HCT116 (cell line): ENCODE measurements around the gene PLCH2. TPM values are rescaled to one million over a fixed set of nuclear protein-coding genes. Genes with fewer than 3 reads are reported as not detected.
A peak's percentile ranks its signal among the peaks of the same experiment; 100 is the strongest.

Source experiments
- ATAC-seq: fragments of 200-7000 bp; cut with Tn5 transposase; 2 replicates; pipeline ENCODE4 v1.9.1; 2020; ENCODE audit warnings: mild to moderate bottlenecking, moderate library complexity
- BruUV-seq: library from RNA; stranded (reverse); fragments of 400-500 nt; replicated peaks from 2 replicates; lab custom pipeline; 2021; lab: Mats Ljungman, UMichigan
- CTCF ChIA-PET: fragments of 300-600 bp; sonication (Branson Sonifier 250); formaldehyde crosslinking; loops from one replicate; lab custom pipeline; 2021; ENCODE audit warnings: antibody characterized with exemption; lab: Charles Lee
- POLR2A ChIA-PET: fragments of 300-600, 350-600 bp; sonication (Branson Sonifier 250); formaldehyde crosslinking; loops from one replicate; lab custom pipeline; 2021; ENCODE audit warnings: antibody characterized with exemption; lab: Charles Lee
- RAD21 ChIA-PET, 2 experiments: fragments of 300-600 bp; sonication (Branson Sonifier 250); formaldehyde crosslinking; loops; one replicate each; lab custom pipeline; 2023; ENCODE audit warnings: low total read pairs in 2 of 2; ENCODE audit not compliant: uncharacterized antibody in 2 of 2, unreplicated experiment in 2 of 2, low non-redundant PET in 1 of 2; lab: Charles Lee
- DNase-seq: peaks from one replicate; pipeline ENCODE4 v3.0.0-alpha.2; 2010; ENCODE audit warnings: low read depth, low spot score
- H2AFZ ChIP-seq: fragments of 200-600 bp; shearing (Covaris generic), sonication (generic); 2 replicates; pipeline ENCODE4 v1.6.1; 2017; ENCODE audit warnings: low read depth, mixed run types, mixed read lengths, antibody characterized with exemption, low read length; ENCODE audit not compliant: poor library complexity, severe bottlenecking
- H3K27ac ChIP-seq: 2 replicates; pipeline ENCODE4 v1.5.1; 2012; ENCODE audit warnings: low read depth, low read length
- H3K27me3 ChIP-seq: fragments of 200-600 bp; sonication (generic); 2 replicates; pipeline ENCODE4 v1.6.1; 2016; ENCODE audit warnings: mixed run types, low read length, mixed read lengths; ENCODE audit not compliant: insufficient read depth
- H3K36me3 ChIP-seq, 2 experiments: fragments of 200-500 bp in 1 of 2; fragments of 200-600 bp in 1 of 2; sonication (Bioruptor generic) in 1 of 2; sonication (generic) in 1 of 2; 2 replicates each; pipeline versions ENCODE4 v1.5.1 to v1.6.1; 2014 to 2016; ENCODE audit warnings: low read length in 2 of 2, inconsistent platforms in 1 of 2, mixed read lengths in 1 of 2, mixed run types in 1 of 2; ENCODE audit not compliant: insufficient read depth in 2 of 2, control insufficient read depth in 1 of 2
- H3K4me1 ChIP-seq, 2 experiments: fragments of 200-600 bp in 1 of 2; sonication (generic) in 1 of 2; 2 replicates each; pipeline versions ENCODE4 v1.5.1 to v1.6.1; 2012 to 2017; ENCODE audit warnings: low read length in 2 of 2, inconsistent platforms in 1 of 2, mild to moderate bottlenecking in 1 of 2, mixed read lengths in 1 of 2, mixed run types in 1 of 2, moderate library complexity in 1 of 2; ENCODE audit not compliant: insufficient read depth in 2 of 2, control insufficient read depth in 1 of 2
- H3K4me2 ChIP-seq: fragments of 200-600 bp; sonication (generic); 2 replicates; pipeline ENCODE4 v1.6.1; 2017; ENCODE audit warnings: mixed run types, low read length, mixed read lengths
- H3K4me3 ChIP-seq, 2 experiments: fragments of 200-600 bp in 1 of 2; sonication (generic) in 1 of 2; replicated peaks in 1 of 2; 2 replicates each; pipeline ENCODE4 v1.5.1; 2011 to 2016; ENCODE audit warnings: low read length in 2 of 2, control low read depth in 1 of 2, low read depth in 1 of 2, mild to moderate bottlenecking in 1 of 2, mixed read lengths in 1 of 2, mixed run types in 1 of 2
- H3K79me2 ChIP-seq: fragments of 200-600 bp; sonication (generic); 2 replicates; pipeline ENCODE4 v1.6.1; 2017; ENCODE audit warnings: mild to moderate bottlenecking, mixed run types, low read length, moderate library complexity, mixed read lengths; ENCODE audit not compliant: insufficient read depth
- H3K9ac ChIP-seq: fragments of 200-600 bp; sonication (generic); 2 replicates; pipeline ENCODE4 v1.6.1; 2016; ENCODE audit warnings: low read length, mixed read lengths
- H3K9me2 ChIP-seq: fragments of 200-600 bp; sonication (generic), shearing (Covaris generic); 2 replicates; pipeline ENCODE4 v1.6.1; 2017; ENCODE audit warnings: mixed run types, mild to moderate bottlenecking, moderate library complexity; ENCODE audit not compliant: insufficient read depth
- H3K9me3 ChIP-seq, 2 experiments: fragments of 200-500 bp in 1 of 2; fragments of 200-600 bp in 1 of 2; sonication (Bioruptor generic) in 1 of 2; sonication (generic) in 1 of 2; 2 replicates each; pipeline ENCODE4 v1.6.1; 2014 to 2017; ENCODE audit warnings: low read length in 2 of 2, mixed read lengths in 2 of 2, inconsistent platforms in 1 of 2, low read depth in 1 of 2, mild to moderate bottlenecking in 1 of 2, mixed run types in 1 of 2, moderate library complexity in 1 of 2; ENCODE audit not compliant: control insufficient read depth in 1 of 2, insufficient read depth in 1 of 2
- H4K20me1 ChIP-seq: fragments of 200-600 bp; sonication (generic), shearing (Covaris generic); 2 replicates; pipeline ENCODE4 v1.6.1; 2017; ENCODE audit warnings: mixed run types, mild to moderate bottlenecking, moderate library complexity; ENCODE audit not compliant: insufficient read depth
- ATF3 ChIP-seq: IDR thresholded peaks from 2 replicates; pipeline ENCODE4 v1.6.1; 2012
- CBX3 ChIP-seq: IDR thresholded peaks from 2 replicates; pipeline ENCODE4 v1.6.1; 2012; ENCODE audit warnings: low read depth
- CEBPB ChIP-seq: IDR thresholded peaks from 2 replicates; pipeline ENCODE4 v1.6.1; 2012; ENCODE audit warnings: low read depth
- CTCF ChIP-seq, 3 experiments: fragments of 200-600 bp in 1 of 3; sonication (generic) in 1 of 3; IDR thresholded peaks in 2 of 3; conservative IDR thresholded peaks in 1 of 3; 2 replicates each; pipeline ENCODE4 v1.5.1; 2012 to 2017; ENCODE audit warnings: low read depth in 2 of 3, low read length in 2 of 3, antibody characterized with exemption in 1 of 3, borderline replicate concordance in 1 of 3, control low read depth in 1 of 3, mild to moderate bottlenecking in 1 of 3, mixed read lengths in 1 of 3, mixed run types in 1 of 3, moderate library complexity in 1 of 3; ENCODE audit not compliant: insufficient read depth in 1 of 3
- EGR1 ChIP-seq: IDR thresholded peaks from 2 replicates; pipeline ENCODE4 v1.6.1; 2012; ENCODE audit warnings: low read depth
- ELF1 ChIP-seq: IDR thresholded peaks from 2 replicates; pipeline ENCODE4 v1.6.1; 2012; ENCODE audit warnings: low read depth, borderline replicate concordance
- EZH2 ChIP-seq: fragments of 200-600 bp; sonication (generic); IDR thresholded peaks from 2 replicates; pipeline ENCODE4 v1.6.1; 2017; ENCODE audit warnings: antibody characterized with exemption, mixed run types
- EZH2phosphoT487 ChIP-seq: fragments of 200-600 bp; IDR thresholded peaks from 2 replicates; pipeline ENCODE4 v1.6.1; 2018; ENCODE audit warnings: antibody characterized with exemption, borderline replicate concordance
- FOSL1 ChIP-seq: IDR thresholded peaks from 2 replicates; pipeline ENCODE4 v1.6.1; 2012; ENCODE audit warnings: low read depth
- JUND ChIP-seq: IDR thresholded peaks from 2 replicates; pipeline ENCODE4 v1.6.1; 2012
- MAX ChIP-seq: IDR thresholded peaks from 2 replicates; pipeline ENCODE4 v1.6.1; 2012
- POLR2A ChIP-seq: IDR thresholded peaks from 2 replicates; pipeline ENCODE4 v1.7.0; 2011; ENCODE audit warnings: borderline replicate concordance; ENCODE audit not compliant: insufficient read depth, insufficient read length; ENCODE audit errors: extremely low read depth
- POLR2AphosphoS5 ChIP-seq: IDR thresholded peaks from 2 replicates; pipeline ENCODE4 v1.6.1; 2011; ENCODE audit warnings: mild to moderate bottlenecking, low read depth, low read length, moderate library complexity
- RAD21 ChIP-seq: IDR thresholded peaks from 2 replicates; pipeline ENCODE4 v1.6.1; 2012; ENCODE audit warnings: low read depth, mild to moderate bottlenecking
- REST ChIP-seq: IDR thresholded peaks from 2 replicates; pipeline ENCODE4 v1.6.1; 2012; ENCODE audit warnings: low read depth
- SP1 ChIP-seq: IDR thresholded peaks from 2 replicates; pipeline ENCODE4 v1.6.1; 2012; ENCODE audit warnings: low read depth
- SRF ChIP-seq: IDR thresholded peaks from 2 replicates; pipeline ENCODE4 v1.6.1; 2012; ENCODE audit warnings: low read depth
- YY1 ChIP-seq: IDR thresholded peaks from 2 replicates; pipeline ENCODE4 v1.6.1; 2011; ENCODE audit warnings: low read length, low read depth, moderate library complexity, mild to moderate bottlenecking; ENCODE audit not compliant: insufficient replicate concordance; ENCODE audit errors: extremely low read depth
- ZFX ChIP-seq: fragments of 450-650 bp; IDR thresholded peaks from 2 replicates; pipeline ENCODE4 v1.6.1; 2017
- ZNF274 ChIP-seq: fragments of 200-500 bp; sonication (Bioruptor generic); IDR thresholded peaks from 2 replicates; pipeline ENCODE4 v1.6.1; 2014; ENCODE audit warnings: mild to moderate bottlenecking, low read depth, low read length, inconsistent platforms
- intact Hi-C: fragments of 100-400 bp; cut with micrococcal nuclease; formaldehyde crosslinking; loops from 2 replicates; pipeline ENCODE4 v1.10.0; 2022
- total RNA-seq: library from RNA; stranded (reverse); gene quantifications from one replicate; pipeline ENCODE4 v1.2.1, GENCODE V29; 2021; ENCODE audit not compliant: unreplicated experiment

PLCH2 gene
- total RNA-seq, 1 experiment from 2014 or later = 2.0 TPM

- Histone ChIP-seq H3K36me3 (no peaks in the 10 kb centered on the region), H3K9ac (no peak overlapping the region), H3K27me3 (no peaks in the 10 kb centered on the region), H4K20me1 (no peaks in the 10 kb centered on the region), H3K27ac (no peak overlapping the region), H3K9me2 (no peaks in the 10 kb centered on the region), H3K4me1 (no peaks in the 10 kb centered on the region), H3K4me3 (no peak overlapping the region), H3K4me2 (no peak overlapping the region), H2AFZ (no peak overlapping the region), H3K79me2 (no peaks in the 10 kb centered on the region), H3K9me3 (no peaks in the 10 kb centered on the region)
- ChIA-PET POLR2A (no interaction called here), CTCF (no interaction called here), RAD21 (no interaction called here)
- intact Hi-C loops = no loop called here
- TF ChIP-seq EZH2phosphoT487 (no peak), POLR2A (no peak), SP1 (no peak), ZFX (no peak), ZNF274 (no peak), ELF1 (no peak), FOSL1 (no peak), JUND (no peak), SRF (no peak), RAD21 (no peak), CEBPB (no peak), MAX (no peak), ATF3 (no peak), REST (no peak; the same call in 1 of the 2 replicates), EZH2 (no peak), POLR2AphosphoS5 (no peak), CTCF (IDR thresholded peaks at IDR 0.05 in 2 of 3, conservative IDR thresholded peaks at IDR 0.05 in 1 of 3; ENCODE audit: borderline replicate concordance in 1 of 3, insufficient read depth in 1 of 3, low read depth in 2 of 3, low read length in 2 of 3) (no peak), CBX3 (no peak), YY1 (no peak), EGR1 (no peak)
- ATAC-seq = peak; percentile 5; the same call in 1 of the 2 replicates
- DNase-seq = no peak
- no TSS peak for BruUV-seq
These were observed 6.5 kb downstream of the PLCH2 start for GRCh38 chr1:2482588-2482987.
